WERI-Rb-1 (cell line): ENCODE data around the gene MILR1.
A peak's percentile ranks its signal among the peaks of the same experiment; 100 is the strongest.

ENCODE experiments used
- DNase-seq: peaks from one replicate; pipeline ENCODE4 v3.0.0-alpha.2; 2020
- H3K27ac ChIP-seq: fragments of 250-450 bp; sonication (Bioruptor Pico); 2 replicates; pipeline ENCODE4 v1.5.1; 2020; ENCODE audit warnings: mild to moderate bottlenecking, moderate library complexity
- H3K27me3 ChIP-seq: fragments of 250-450 bp; sonication (Bioruptor Pico); 2 replicates; pipeline ENCODE4 v1.5.1; 2021; ENCODE audit warnings: mild to moderate bottlenecking, low read depth, moderate library complexity; ENCODE audit not compliant: insufficient read depth, severe bottlenecking
- H3K36me3 ChIP-seq: fragments of 250-450 bp; sonication (Bioruptor Pico); 2 replicates; pipeline ENCODE4 v1.5.1; 2020; ENCODE audit warnings: mild to moderate bottlenecking, moderate library complexity
- H3K4me3 ChIP-seq: 2 replicates; pipeline ENCODE4 v1.5.1; 2011; ENCODE audit warnings: low read depth, mild to moderate bottlenecking, control low read depth, low read length
- H3K9me3 ChIP-seq: fragments of 250-450 bp; sonication (Bioruptor Pico); 2 replicates; pipeline ENCODE4 v1.5.1; 2021; ENCODE audit warnings: mild to moderate bottlenecking, moderate library complexity; ENCODE audit not compliant: severe bottlenecking
- CTCF ChIP-seq: IDR thresholded peaks from 2 replicates; pipeline ENCODE4 v1.5.1; 2011; ENCODE audit warnings: low read depth, mild to moderate bottlenecking, control low read depth, inconsistent platforms, low read length

Gene MILR1

GRCh38 chr17:64507413-64507782, 58.5 kb downstream of the MILR1 start:
- peak overlapping the region; percentile 93 for H3K4me3 ChIP-seq
- H3K9me3 ChIP-seq: no peaks in the 10 kb centered on the region
- H3K27ac ChIP-seq: peak overlapping the region; percentile 99
- peak; percentile 29; the same call in 1 of the 2 replicates for TF ChIP-seq CTCF
- H3K36me3 ChIP-seq: peaks cover 76% of the 10 kb centered on the region
- peak; percentile 34 for DNase-seq
- H3K27me3 ChIP-seq: no peaks in the 10 kb centered on the region

DNA sequence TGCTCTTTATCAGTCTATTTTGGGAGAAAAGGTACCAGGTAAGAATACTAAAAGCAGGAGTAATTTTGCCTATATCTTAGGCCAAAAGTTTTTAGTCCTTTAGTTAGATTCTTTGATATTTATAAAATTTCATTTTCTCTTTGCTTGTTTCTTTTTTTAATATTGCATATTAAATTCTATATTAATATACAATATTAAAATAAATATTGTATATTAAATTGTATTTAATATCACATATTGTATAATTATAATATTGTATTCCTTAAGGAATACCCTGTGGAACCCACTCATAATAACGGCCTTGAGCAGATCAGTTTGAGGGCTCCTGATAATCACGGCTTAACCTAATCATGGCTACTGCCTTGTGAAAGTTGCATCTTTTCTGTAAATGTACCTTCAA, 59.8 kb downstream of the MILR1 start:
- Histone ChIP-seq H3K4me3 (0 out of 2 replicates have a peak overlapping the region, but pooled peaks have one; percentile 93), H3K27ac (no peak overlapping the region), H3K9me3 (no peaks in the 10 kb centered on the region), H3K27me3 (no peaks in the 10 kb centered on the region), H3K36me3 (peaks cover 75% of the 10 kb centered on the region)
- no peak for TF ChIP-seq CTCF
- no peak for DNase-seq

- DNase-seq: peak; percentile 86
- no peak for TF ChIP-seq CTCF
- Histone ChIP-seq H3K27me3 (no peaks in the 10 kb centered on the region), H3K27ac (no peak overlapping the region), H3K4me3 (no peak overlapping the region), H3K36me3 (peaks cover 75% of the 10 kb centered on the region), H3K9me3 (no peaks in the 10 kb centered on the region)
These were observed 60.3 kb downstream of the MILR1 start for GRCh38 chr17:64509179-64509578.

DNA sequence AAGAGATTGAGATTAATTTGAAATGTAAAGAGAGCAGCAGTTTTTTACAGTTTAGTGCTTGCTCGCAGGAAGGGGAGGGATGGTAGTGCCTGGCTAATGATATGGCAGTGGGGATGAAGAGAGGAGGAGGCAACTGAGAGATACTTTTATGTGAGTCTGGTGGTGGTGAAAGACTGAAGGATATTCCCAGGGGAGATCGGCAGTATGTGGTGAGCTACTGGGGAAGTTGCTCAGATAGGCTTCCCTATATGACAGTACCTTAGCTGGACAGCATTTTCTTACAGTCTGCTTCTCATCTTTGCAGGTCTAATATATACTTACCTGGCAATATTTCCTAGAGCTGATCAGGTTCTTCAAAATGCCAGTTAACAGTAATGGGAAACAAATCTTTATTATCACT, 66.5 kb downstream of the MILR1 start:
- H3K9me3 ChIP-seq: no peaks in the 10 kb centered on the region
- no peak for DNase-seq
- no peak for TF ChIP-seq CTCF
- H3K27ac ChIP-seq: no peak overlapping the region
- H3K27me3 ChIP-seq: no peaks in the 10 kb centered on the region
- H3K36me3 ChIP-seq: peaks cover 95% of the 10 kb centered on the region
- no peak overlapping the region for H3K4me3 ChIP-seq

- Histone ChIP-seq H3K4me3 (no peak overlapping the region), H3K27ac (no peak overlapping the region), H3K9me3 (no peaks in the 10 kb centered on the region), H3K27me3 (no peaks in the 10 kb centered on the region), H3K36me3 (peaks cover 95% of the 10 kb centered on the region)
- TF ChIP-seq CTCF: no peak
- DNase-seq: no peak
These were observed 66.9 kb downstream of the MILR1 start for GRCh38 chr17:64515829-64516228.
